ENCODE results near the gene PRSS23.

The PRSS23 gene

DNA sequence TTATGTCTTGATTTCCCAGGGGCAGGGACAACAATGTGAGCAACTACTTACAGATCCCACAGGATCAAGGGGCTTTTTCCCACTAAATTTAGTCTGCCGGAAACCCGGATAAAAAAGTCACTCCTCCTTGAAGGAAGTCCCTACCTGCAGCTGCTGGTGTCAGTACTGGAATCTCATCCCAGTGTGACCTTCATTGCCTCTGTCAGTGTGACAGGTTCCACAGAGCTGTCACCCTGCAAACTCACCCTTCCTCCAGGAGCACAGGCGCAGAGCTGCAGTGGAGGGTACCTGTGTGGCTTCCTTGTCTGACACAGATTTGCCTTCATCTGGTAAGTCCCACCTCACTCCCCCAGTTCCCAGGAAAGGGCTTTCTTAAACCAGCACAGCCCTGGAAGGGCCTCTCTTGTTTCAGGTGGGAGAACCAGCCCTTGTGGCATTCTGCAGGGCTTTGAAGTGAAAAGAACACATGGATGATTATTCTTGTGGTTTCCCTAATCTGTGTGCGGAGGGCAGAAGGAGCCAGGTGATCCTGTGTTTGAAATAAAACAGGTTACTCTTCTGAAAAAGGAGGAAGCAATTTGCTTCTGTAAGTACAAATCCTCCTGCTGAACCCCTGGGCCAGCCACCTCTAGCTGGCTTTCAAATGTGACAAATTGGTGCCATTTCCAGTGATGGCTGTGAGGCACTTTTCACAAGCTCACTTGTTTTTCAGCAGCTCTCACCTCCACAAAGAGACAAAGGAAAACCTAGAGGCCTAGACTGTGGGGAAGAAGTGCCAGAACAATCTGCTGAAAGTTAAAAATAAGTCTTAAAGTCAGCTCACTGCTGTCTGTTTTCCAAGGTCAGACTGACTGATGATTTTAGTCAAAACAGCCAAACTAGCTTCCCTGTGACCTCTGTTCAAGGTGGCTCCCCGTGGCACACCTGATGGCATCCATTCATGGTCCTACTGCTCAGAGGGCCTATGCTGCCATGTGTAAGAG, 9.2 kb upstream of the PRSS23 start:
- DNase-seq, result no peak

DNA sequence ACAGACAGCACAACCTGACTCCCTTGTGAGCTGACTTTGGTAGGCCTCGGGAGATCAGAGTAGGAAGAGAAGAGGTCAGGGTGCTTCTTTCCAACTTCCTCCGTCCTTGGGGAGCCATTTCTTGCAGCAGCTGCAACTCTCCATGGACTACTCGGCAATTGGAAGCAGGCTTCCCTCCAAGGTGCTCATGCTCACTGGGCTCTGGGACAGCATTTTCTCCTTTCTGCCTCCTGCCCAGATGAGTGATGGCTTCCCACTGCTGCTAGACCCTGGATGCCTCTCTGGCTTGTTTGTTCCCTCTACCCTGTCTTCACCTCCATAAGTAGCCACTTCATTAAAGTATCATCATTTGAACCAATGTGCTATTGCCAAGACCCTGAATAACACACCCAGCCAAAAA, 8.2 kb upstream of the PRSS23 start:
- DNase-seq, result no peak

DNA sequence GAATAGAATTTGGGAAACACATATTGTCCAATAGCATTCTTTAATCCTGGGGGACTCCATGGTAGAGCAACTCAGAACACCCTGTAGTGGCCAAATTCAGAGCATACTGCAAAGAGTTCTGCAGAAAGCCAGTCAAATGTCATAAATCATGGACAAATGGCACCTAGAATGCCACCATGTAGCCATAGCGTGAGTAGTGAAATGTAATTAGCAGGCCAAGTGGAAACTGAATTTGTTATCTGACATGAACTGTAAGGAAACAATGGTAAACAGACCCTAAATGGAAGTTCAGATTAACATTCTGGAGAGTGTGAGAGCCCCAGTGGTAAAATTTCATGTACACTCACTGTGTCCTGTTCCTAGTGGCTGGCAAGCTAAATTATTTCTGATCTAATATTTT, 7.0 kb upstream of the PRSS23 start:
- DNase-seq, result no peak

DNA sequence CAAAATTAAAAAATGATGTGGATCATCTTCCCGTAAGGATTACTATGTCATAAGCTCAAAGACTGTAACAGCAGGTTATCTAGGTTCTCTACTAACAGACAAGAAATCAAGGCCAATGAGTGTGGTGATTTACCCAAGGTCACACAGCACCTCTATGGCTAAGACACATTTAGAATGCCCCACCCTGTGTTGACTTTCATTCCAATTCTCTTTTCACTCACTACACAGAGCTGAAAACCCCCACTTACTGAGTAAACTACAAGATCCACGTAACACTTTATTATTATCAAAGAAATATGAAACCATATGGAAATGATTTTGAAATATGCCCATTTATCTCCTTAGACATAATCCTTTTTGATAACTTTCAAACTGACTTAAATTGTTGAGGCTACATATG, 4.8 kb upstream of the PRSS23 start:
- DNase-seq, result no peak

DNA sequence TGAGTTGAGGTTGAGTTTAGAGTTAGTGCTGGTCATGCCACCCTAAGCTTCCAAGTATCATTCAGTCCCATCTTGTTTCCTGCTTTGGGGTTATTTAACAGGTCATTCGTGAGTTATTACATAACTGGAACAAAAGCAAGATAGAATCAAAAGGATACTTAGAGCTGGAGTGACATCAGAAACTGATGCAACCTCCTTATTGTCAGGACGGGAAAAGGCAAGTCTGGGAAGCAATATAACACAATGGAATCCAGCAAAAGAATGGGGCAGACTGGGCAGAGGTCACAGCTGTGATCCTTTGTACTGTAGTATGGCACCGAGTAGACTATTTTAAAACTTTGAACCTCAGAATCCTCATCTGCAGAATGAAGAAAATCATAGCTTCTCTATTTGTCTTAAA, 4.4 kb upstream of the PRSS23 start:
- no peak for DNase-seq

DNA sequence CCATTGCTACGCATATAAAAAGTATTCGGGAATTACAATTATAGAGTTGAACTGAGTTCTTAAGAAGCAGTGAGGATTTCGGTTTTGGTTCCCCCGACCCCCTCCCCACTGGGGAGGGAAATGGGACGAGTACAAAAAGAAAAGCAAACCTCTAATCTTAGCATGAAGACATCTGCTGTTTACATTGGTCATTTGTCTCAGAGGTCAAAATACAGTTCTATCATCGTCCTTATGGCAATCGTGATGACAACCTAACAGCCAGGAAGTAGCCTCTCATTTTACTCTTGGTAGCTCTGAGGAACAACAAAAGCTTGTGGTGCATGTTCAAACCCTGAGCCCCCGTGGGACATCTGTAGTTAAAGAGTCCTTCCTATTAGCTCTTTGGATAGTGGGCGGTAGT, 3.2 kb upstream of the PRSS23 start:
- DNase-seq, result no peak

DNA sequence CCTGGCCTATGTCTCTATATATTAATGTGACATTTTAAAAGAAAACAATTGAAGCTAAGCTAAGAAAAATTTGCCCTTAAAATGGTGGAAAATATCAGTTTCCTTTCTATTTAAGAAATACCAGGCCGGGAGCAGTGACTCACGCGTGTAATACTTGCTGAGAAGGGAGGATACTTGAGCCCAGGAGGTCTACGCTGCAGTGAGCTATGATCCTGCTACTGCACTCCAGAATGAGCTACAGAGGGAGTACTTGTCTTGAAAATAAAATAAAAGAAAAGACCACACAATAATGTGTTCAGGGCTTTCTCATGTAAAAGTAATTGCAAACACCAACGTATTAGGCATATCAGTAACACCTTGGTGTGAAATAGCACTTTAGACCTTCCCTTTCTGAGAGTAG, 1.4 kb upstream of the PRSS23 start:
- DNase-seq, result no peak

DNA sequence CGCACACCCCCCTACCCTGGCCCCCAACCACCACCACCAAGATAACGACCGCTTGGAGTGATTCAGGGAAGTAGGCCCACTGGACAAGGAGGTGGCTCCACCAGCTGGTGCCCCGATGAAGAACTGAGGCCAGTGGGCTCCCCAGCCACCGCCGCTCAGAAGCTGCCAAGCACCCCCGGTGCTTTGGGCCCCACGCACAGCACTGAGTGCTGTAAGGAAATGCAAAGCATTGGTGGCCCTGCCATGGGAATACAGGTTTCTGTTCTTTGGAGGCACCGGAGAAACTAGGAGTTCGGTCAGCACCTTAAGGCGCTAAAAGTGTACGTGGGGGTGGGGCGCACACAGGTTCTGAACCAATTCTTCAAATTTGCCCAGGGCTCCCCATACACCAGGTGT, 664 bp upstream of the PRSS23 start:
- DNase-seq, result no peak

DNA sequence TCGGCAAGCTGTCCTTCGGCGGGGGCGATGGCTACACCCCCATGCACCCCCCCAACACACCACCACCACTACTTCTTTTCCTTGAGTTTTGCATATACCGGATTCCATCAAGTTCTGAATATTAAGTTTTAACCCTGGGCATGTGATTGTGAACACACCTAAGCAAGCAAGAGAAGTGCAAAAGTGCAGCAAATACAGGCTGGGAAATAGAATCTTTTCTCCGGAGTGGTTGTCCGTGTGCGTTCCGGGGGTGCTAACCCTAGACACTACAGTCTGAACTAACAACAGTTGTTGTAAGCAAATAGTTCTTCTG, 574 bp downstream of the PRSS23 start:
- no peak for DNase-seq

DNA sequence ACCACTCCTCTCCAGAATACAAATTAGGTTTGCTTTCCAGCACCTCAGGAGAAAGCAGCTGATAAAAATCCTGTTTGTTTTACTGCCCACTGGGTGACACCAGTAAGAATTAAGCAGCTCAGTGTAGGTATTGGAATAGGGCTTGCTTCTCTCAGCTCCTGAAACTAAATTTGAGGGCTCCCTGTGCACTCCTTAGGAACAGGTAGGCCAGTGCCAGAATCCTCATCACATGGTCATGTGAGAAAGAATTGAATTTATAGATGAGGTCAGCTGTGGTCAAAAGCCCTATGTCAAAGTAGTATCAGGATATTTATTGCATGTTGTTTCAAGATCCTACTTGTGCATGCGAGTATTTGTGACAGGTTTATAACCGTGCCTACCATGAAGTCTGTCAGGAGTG, 1.0 kb downstream of the PRSS23 start:
- DNase-seq, result no peak

DNA sequence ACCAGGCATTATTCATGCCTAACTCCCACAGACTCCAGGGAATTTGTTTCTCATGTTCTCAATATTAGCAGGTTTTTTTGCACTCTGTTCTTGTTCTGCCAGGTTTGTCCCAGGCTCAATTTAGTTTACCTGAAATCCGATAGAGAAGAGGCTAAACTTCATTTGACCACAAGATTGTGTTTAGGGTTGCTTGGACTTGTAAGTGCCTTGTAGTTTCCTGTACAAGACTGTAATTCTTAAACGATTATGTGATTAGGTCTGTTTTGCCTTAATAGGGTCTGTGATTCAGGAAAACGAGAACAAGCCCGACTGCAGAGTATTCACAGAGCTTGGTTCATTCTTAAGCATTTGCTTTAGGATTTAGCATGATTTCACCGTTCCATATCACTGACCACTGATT, 1.8 kb downstream of the PRSS23 start:
- no peak for DNase-seq

DNA sequence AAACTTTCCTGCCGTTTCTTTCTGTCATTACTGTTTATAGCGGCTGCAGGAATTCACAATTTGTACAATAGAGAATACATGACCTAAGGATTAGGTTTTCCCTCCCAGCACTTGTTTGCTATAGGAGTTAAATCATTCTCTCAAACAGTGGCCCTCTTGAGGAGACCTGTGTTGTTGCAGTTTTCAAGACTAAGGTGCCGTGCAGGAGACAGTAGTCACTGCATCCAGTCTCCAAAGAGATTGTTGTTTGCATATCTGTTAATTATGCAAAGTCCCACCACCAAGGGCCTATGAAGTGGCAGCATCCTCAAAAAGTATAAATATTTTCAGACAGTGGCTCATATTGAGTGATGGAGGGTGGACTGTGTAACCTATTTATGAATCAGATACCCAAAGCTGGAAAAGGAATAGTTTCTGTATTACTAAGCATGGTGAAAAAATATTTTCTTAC, 2.3 kb downstream of the PRSS23 start:
- DNase-seq, result no peak

DNA sequence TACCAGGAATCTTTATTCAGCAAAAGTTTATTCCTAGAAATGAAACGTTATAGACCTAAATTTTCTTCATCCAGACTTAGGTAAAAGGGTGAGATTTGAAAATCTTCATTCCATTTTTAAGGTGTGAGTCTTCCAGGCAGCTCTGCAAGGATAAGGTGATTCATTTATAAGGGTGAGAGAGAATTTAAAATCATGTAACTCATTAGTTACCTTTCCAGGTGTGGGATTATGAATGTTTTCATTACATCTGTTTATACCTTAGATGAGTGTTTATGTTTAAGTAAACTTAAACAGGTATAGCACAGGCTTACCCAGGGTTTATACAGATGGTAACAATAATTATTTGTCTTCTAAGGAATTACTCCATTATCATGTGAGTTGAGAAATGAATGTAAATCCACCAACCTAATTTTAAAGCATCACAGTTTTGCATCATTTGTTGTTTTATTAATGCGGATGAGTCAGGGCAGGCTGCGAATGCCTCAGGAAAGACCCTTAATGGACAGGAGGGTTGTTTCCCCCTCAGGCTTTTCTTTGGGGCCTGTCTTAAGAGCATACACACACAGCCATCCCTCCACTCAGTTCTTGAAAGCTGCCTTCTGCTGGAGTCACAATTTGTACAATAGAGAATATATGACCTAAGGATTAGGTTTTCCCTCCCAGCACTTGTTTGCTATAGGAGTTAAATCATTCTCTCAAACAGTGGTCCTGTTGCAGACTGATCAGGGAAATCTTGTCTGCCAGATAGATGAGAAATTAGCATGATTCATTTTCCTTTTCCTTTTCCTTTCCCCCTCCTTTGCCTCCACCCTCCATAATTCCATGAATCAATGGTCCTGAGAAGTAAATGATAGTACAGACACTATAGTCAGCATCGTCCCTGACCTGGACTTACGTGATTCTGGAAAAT, 3.0 kb downstream of the PRSS23 start:
- no peak for DNase-seq

DNA sequence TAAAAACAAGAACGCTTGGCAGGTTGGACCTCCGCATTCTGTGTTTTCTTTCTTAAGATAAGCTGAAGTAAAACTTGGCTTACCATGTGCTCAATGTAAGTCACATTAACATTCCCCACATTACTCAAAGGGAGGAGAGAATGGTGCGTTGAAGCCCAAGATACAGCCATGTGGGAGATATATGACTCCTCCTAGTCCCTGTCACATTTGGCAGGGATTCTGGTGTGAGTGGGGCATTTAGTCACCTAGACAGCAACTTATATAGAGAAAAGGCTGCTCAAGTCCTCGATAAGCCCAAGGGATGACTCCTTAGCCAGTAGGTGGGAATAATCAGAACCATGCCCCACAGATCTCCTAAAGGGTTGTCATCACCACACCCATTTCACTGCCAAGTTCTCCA, 4.6 kb downstream of the PRSS23 start:
- no peak for DNase-seq

DNA sequence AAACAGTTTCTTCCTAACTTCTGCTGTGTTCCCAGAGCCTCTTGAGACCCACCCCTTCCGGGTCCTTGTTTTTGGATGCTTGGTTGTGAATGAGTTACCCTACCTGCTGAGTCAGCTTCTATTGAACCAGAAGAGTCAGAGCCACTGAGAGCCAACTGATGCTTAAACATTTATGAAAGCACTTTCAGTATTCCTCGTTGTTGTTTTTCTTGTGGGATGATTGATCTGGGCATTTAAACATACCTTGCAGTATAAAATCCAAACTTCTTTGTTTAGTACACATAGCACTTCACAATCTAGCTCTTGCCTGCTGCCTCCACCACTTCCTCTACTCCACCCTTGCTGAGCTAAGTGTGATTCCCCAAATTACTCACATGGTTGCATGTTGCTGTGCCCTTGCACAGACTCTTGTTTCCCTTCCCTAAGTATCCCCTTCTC, 5.5 kb downstream of the PRSS23 start:
- DNase-seq, result no peak

DNA sequence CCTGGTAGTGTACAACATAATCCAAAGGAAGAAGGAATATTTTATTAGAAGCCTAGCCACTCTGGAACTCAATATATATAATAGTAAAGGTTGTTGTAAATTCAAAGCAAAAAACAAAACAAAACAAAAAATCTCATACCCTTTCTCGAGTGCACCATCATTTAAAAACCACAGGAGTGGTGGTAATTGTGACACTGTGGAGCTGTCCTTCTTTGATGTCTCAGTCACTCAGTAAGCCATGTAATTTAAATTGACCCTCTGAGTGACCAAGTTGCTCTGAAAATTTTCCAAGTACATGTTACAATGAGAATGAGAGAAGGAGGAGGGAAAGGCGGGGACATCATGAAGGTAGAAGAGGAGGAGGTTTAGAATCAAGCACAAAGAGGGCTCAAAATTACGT, 6.6 kb downstream of the PRSS23 start:
- no peak for DNase-seq

DNA sequence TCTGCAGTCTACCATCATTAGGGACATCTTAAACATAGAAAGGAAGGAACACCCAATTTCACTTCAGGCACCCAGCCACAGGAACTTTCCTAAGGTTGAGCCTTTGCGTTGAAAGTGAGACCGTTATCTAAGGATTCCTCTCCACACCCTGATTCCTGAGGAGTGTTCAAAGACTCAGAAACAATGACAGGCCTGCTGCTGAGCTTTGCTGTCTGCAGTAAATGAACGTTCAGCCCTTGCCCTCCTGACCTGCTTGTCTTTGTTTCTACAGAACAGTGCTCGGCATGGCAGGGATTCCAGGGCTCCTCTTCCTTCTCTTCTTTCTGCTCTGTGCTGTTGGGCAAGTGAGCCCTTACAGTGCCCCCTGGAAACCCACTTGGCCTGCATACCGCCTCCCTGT, 7.0 kb downstream of the PRSS23 start:
- no peak for DNase-seq

DNA sequence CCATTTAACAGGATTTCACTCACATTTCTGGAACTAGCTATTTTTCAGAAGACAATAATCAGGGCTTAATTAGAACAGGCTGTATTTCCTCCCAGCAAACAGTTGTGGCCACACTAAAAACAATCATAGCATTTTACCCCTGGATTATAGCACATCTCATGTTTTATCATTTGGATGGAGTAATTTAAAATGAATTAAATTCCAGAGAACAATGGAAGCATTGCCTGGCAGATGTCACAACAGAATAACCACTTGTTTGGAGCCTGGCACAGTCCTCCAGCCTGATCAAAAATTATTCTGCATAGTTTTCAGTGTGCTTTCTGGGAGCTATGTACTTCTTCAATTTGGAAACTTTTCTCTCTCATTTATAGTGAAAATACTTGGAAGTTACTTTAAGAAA, 9.2 kb downstream of the PRSS23 start:
- DNase-seq, result no peak

DNA sequence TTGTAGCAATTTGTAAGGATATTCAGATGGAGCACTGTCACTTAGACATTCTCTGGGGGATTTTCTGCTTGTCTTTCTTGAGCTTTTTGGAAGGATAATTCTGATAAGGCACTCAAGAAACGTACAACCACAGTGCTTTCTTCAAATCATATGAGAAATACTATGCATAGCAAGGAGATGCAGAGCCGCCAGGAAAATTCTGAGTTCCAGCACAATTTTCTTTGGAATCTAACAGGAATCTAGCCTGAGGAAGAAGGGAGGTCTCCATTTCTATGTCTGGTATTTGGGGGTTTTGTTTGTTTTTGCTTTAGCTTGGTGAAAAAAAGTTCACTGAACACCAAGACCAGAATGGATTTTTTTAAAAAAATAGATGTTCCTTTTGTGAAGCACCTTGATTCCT, 9.9 kb downstream of the PRSS23 start:
- DNase-seq, result no peak

DNA sequence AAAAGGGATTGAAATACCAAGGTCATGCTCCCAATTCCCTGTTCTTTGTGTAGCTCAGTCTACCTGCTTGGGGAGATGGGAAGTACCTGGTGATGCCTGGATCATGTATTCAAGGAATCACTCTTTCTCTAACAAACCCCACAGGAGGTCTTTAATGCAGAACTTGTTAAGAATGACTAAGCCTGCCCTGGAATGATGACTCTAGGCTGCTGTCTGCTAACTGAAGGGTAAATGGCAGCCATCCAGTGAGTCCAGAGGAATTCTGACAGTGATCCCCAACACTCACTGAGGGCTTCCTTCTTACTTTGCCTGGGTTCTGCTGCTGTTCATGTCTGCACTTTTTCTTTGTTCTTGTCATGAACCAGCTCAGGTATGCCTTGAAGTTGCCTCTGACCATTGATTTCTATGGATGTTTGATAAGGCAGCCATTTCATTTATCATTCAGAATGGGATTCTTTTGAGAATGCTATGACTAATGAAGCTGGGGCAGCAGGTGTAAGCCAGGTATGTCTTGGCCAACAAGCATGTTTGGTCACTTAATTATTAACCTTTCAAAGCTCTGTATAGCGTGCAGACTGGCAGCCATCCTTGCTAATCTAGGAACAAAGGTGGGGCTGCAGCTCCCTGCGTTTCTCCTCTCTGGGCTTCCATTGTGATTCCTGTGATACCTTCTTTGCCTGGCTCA, 11.4 kb downstream of the PRSS23 start:
- no peak for DNase-seq

DNA sequence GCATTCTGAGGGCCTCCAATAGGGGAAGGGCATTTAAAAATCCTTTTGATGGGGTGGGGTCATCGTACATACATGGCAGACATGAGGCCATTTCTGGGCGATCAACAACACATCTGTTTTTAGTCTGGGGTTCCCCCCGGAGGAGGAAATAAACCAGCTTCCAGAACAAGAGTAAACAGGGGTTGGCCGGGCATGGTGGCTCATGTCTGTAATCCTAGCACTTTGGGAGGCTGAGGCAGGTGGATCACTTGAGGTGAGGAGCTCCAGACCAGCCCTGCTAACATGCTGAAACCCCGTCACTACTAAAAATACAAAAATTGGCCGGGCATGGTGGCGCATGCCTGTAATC, 12.0 kb downstream of the PRSS23 start:
- DNase-seq, result no peak

DNA sequence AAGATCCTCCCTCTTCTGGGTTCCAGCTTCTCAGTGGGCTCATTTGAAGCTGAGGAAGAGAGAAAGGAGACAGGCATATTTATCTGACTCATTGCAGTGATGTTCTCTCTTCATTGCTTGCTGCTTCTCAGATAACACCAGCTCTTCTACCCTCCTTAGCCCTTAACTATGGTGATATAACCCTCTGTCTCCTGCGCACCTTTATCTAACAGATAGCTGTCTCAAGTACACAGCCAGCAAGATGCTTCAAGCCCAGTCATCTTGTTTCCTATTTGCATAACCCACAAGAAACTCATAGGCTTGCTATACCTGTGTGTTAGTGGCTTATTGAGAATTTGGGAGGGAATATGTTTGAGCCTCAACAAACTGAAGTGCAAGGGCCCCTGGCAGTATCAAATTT, 12.6 kb downstream of the PRSS23 start:
- no peak for DNase-seq

DNA sequence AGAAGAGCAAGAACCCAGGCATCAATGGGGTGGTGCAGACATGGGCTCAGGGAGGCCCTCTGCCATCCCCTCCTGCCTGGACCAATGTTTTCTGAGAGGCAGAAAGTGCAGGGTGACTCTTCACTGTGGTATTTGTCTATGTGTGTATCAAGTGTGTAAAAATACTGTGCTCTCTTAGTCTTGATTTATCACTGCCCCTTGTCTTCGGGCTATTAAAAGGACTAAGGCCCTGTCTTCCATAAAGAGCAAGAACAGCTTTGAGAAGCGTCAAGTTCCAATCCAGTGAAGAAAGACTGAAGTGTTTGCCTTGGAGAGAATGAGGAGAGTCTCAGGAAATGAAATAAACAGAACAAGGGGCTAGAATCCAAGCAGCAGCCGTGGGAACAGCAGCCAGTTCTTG, 14.4 kb downstream of the PRSS23 start:
- no peak for DNase-seq

DNA sequence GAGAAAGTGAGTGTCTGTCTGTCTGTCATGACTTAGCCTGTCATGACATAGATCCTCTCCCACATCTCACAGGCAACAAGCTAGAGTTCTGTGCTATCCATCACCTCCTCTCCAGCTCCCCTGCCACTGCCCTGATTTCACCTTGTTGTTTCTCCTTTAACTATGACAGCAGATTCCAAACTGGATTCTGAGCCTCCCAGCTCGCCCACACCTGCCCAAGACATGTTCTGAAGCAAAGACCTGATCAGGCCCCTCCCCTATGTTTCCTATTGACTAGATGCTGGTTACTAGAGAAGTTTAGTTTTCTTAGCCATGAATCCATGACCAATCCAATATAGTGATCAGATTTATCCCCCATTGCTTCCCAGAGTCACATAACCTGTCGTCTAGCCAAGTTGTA, 15.4 kb downstream of the PRSS23 start:
- no peak for DNase-seq

Data from NCI-H2081 treated with DMSO at 0.1 percent for 48 hours (cell line).